GM19467 (cell line): ENCODE results near the gene NPHP4.

Experiments used
- ATAC-seq: cut with Tn5 transposase; IDR thresholded peaks from one replicate; pipeline ENCODE4 v1.9.1; 2021; ENCODE audit warnings: mild to moderate bottlenecking, moderate library complexity; ENCODE audit not compliant: unreplicated experiment

The NPHP4 gene

GRCh38 chr1:6004412-6005123, 12.3 kb upstream of the NPHP4 start:
- no peak for ATAC-seq

- ATAC-seq = no peak
These were observed 11.6 kb upstream of the NPHP4 start for GRCh38 chr1:6003568-6004411.

GRCh38 chr1:6002714-6003501, 10.7 kb upstream of the NPHP4 start:
- ATAC-seq = no peak

- no peak for ATAC-seq
These were observed 9.9 kb upstream of the NPHP4 start for GRCh38 chr1:6001992-6002576.

GRCh38 chr1:6000444-6001288, 8.4 kb upstream of the NPHP4 start:
- no peak for ATAC-seq

GRCh38 chr1:5999711-6000443, 7.7 kb upstream of the NPHP4 start:
- no peak for ATAC-seq

GRCh38 chr1:5998906-5999301, 6.7 kb upstream of the NPHP4 start:
- ATAC-seq = no peak

- ATAC-seq = no peak
These were observed 6.1 kb upstream of the NPHP4 start for GRCh38 chr1:5998051-5998905.

- ATAC-seq = no peak
These were observed 5.1 kb upstream of the NPHP4 start for GRCh38 chr1:5997316-5997715.

GRCh38 chr1:5996641-5997270, 4.5 kb upstream of the NPHP4 start:
- no peak for ATAC-seq

GRCh38 chr1:5995871-5996630, 3.8 kb upstream of the NPHP4 start:
- no peak for ATAC-seq

- no peak for ATAC-seq
These were observed 2.7 kb upstream of the NPHP4 start for GRCh38 chr1:5994713-5995621.

GRCh38 chr1:5993556-5994491, 1.6 kb upstream of the NPHP4 start:
- no peak for ATAC-seq

- ATAC-seq = no peak
These were observed 760 bp upstream of the NPHP4 start for GRCh38 chr1:5992814-5993555.
